Lung (tissue), 16 donors: Measurements from ENCODE around the gene OR52B6. TPM values are rescaled to one million over a fixed set of nuclear protein-coding genes. Genes with fewer than 3 reads are reported as not detected.

ENCODE experiments used
- ATAC-seq: fragments of 200-7000 bp; cut with Tn5 transposase; one replicate; pipeline ENCODE4 v1.9.1; 2020; ENCODE audit warnings: moderate number of reproducible peaks; ENCODE audit not compliant: insufficient read depth, low FRiP score
- DNase-seq, 3 donors: peaks; one replicate each; pipeline ENCODE4 v3.0.0-alpha.2; 2013 to 2017
- H3K27ac ChIP-seq, 2 donors: one replicate each; pipeline ENCODE4 v1.5.1; 2013; ENCODE audit warnings: mild to moderate bottlenecking in 2 of 2, moderate library complexity in 2 of 2, control low read depth in 1 of 2, inconsistent platforms in 1 of 2, low read depth in 1 of 2, low read length in 1 of 2
- H3K27me3 ChIP-seq, 3 donors: one replicate each; pipeline ENCODE4 v1.5.1; 2013; ENCODE audit warnings: low read length in 2 of 3; ENCODE audit not compliant: control insufficient read depth in 3 of 3, insufficient read depth in 3 of 3
- H3K36me3 ChIP-seq, 4 donors: one replicate each; pipeline ENCODE4 v1.5.1; 2013; ENCODE audit warnings: low read length in 4 of 4, mild to moderate bottlenecking in 1 of 4, moderate library complexity in 1 of 4; ENCODE audit not compliant: control insufficient read depth in 4 of 4, insufficient read depth in 4 of 4
- H3K4me1 ChIP-seq, 5 donors: one replicate each; pipeline ENCODE4 v1.5.1; 2013; ENCODE audit warnings: low read length in 5 of 5, mild to moderate bottlenecking in 2 of 5, moderate library complexity in 1 of 5; ENCODE audit not compliant: control insufficient read depth in 5 of 5, insufficient read depth in 5 of 5
- H3K4me3 ChIP-seq: one replicate; pipeline ENCODE4 v1.5.1; 2013; ENCODE audit warnings: mild to moderate bottlenecking, control low read depth, moderate library complexity
- H3K9ac ChIP-seq, 2 donors: one replicate each; pipeline ENCODE4 v1.5.1; 2013; ENCODE audit warnings: low read length in 2 of 2, control low read depth in 1 of 2; ENCODE audit not compliant: insufficient read depth in 1 of 2
- H3K9me3 ChIP-seq, 4 donors: one replicate each; pipeline ENCODE4 v1.5.1; 2013; ENCODE audit warnings: low read length in 3 of 4, mild to moderate bottlenecking in 1 of 4, moderate library complexity in 1 of 4; ENCODE audit not compliant: control insufficient read depth in 4 of 4, insufficient read depth in 3 of 4
- CTCF ChIP-seq: IDR thresholded peaks from 2 replicates; pipeline ENCODE4 v1.5.1; 2012; ENCODE audit warnings: mild to moderate bottlenecking; ENCODE audit errors: control extremely low read depth, extremely low read depth
- WGBS, 2 donors: extraction: QIAGEN DNeasy Blood & Tissue Kit; methylation state at CpG; one replicate each; pipeline ENCODE4 v1.1.7; 2013; 5-methylcytosine and 5-hydroxymethylcytosine counted together
- long read RNA-seq, 5 donors: transcript quantifications; one replicate each; lab custom pipeline, GENCODE V29; 2026
- polyA plus RNA-seq, 2 donors: library from polyadenylated mRNA; stranded (reverse); fragments of 200-250 nt; gene quantifications; one replicate each; pipeline ENCODE4 v1.2.1, GENCODE V29; 2013
- total RNA-seq, 2 donors: library from RNA; depleted of rRNA in 1 of 2; stranded (reverse); fragments of >200 nt in 1 of 2; gene quantifications; one replicate each; pipeline ENCODE4 v1.2.1, GENCODE V29; 2014 to 2021
- donor health status: control.
- donor health status: control.
- donor health status: Bipolar disorder and iron deficiency.
- donor health status: healthy.
- donor health status: DM: yes; HTN: yes; CAD: no.

The OR52B6 gene
- total RNA-seq, result not detected
- polyA plus RNA-seq, result not detected
- long read RNA-seq, donor 1, result 0 reads
- long read RNA-seq, donor 2, result 0 reads
- long read RNA-seq, donor 3, result 0 reads
- long read RNA-seq, donor 4, result 0 reads
- long read RNA-seq, donor 5, result 0 reads

GRCh38 chr11:5580577-5580976, at the start of gene OR52B6:
Gene OR52B6 (plus strand): TSS chr11:5580877. CDS start chr11:5580877, 0 bp downstream.
- WGBS, 2 donors, result 95 to 97% methylated on average over 8 of the region's 8 CpGs
- H3K9me3 ChIP-seq, result no peaks in the 10 kb centered on the region
- no peak within 1 kb of the TSS for H3K9ac ChIP-seq
- DNase-seq, result no peak
- H3K4me1 ChIP-seq, result no peaks in the 10 kb centered on the region
- no peak within 1 kb of the TSS for H3K4me3 ChIP-seq
- ATAC-seq, result no peak
- TF ChIP-seq CTCF, result no peak
- no peaks in the 10 kb centered on the region for H3K36me3 ChIP-seq
- peaks cover 0 to 3% (median 0%) of the 10 kb centered on the region in 3 donors for H3K27me3 ChIP-seq
- no peak within 1 kb of the TSS for H3K27ac ChIP-seq

GRCh38 chr11:5531053-5531831, 49.4 kb upstream of the OR52B6 start:
- Histone ChIP-seq H3K36me3 (no peaks in the 10 kb centered on the region), H3K4me1 (no peaks in the 10 kb centered on the region), H3K9me3 (no peaks in the 10 kb centered on the region), H3K9ac (no peak overlapping the region), H3K27me3 (no peaks in the 10 kb centered on the region), H3K4me3 (no peak overlapping the region), H3K27ac (no peak overlapping the region)
- no peak for DNase-seq
- no peak for TF ChIP-seq CTCF
- no peak for ATAC-seq
- WGBS, 2 donors, result 77 to 87% methylated on average over 2 of the region's 2 CpGs

- DNase-seq, result no peak
- 73 to 90% methylated on average over 1 of the region's 1 CpG for WGBS, 2 donors
- Histone ChIP-seq H3K9me3 (no peaks in the 10 kb centered on the region), H3K27ac (no peak overlapping the region), H3K4me3 (no peak overlapping the region), H3K36me3 (no peaks in the 10 kb centered on the region), H3K27me3 (no peaks in the 10 kb centered on the region), H3K4me1 (no peaks in the 10 kb centered on the region), H3K9ac (no peak overlapping the region)
- TF ChIP-seq CTCF, result no peak
- ATAC-seq, result no peak
These were observed 46.6 kb upstream of the OR52B6 start for GRCh38 chr11:5534046-5534445.

GRCh38 chr11:5536482-5536881, 44.2 kb upstream of the OR52B6 start:
- Histone ChIP-seq H3K27me3 (no peaks in the 10 kb centered on the region), H3K9me3 (no peaks in the 10 kb centered on the region), H3K9ac (no peak overlapping the region), H3K27ac (no peak overlapping the region), H3K4me3 (no peak overlapping the region), H3K36me3 (no peaks in the 10 kb centered on the region), H3K4me1 (no peaks in the 10 kb centered on the region)
- ATAC-seq (no peak), DNase-seq (no peak)
- TF ChIP-seq CTCF, result no peak
